Right atrium auricular region (tissue), 2 donors: ENCODE data around the gene CMC4. TPM values are rescaled to one million over a fixed set of nuclear protein-coding genes. Genes with fewer than 3 reads are reported as not detected.

Source experiments
- DNase-seq: peaks from one replicate; pipeline ENCODE4 v3.0.0-alpha.2; 2019; ENCODE audit warnings: low spot score
- H3K27ac ChIP-seq, 2 donors: fragments of 200-600 bp; sonication (generic); 1 replicate in 1 of 2; 2 replicates in 1 of 2; pipeline ENCODE4 v1.5.1; 2016 to 2019
- H3K27me3 ChIP-seq, 2 donors: fragments of 200-600 bp; sonication (generic); one replicate each; pipeline versions ENCODE4 v1.5.1 to v1.6.0; 2017 to 2019
- H3K36me3 ChIP-seq: fragments of 200-600 bp; sonication (generic); one replicate; pipeline ENCODE4 v1.5.1; 2016
- H3K4me1 ChIP-seq, 2 donors: fragments of 200-600 bp; sonication (generic); one replicate each; pipeline versions ENCODE4 v1.5.1 to v1.6.0; 2017 to 2019
- H3K4me3 ChIP-seq, 2 donors: fragments of 200-600 bp; sonication (generic); 1 replicate in 1 of 2; 2 replicates in 1 of 2; pipeline ENCODE4 v1.5.1; 2017 to 2019; ENCODE audit warnings: mild to moderate bottlenecking in 1 of 2, moderate library complexity in 1 of 2
- H3K9me3 ChIP-seq, 2 donors: fragments of 200-600 bp; sonication (generic); one replicate each; pipeline ENCODE4 v1.5.1; 2019
- total RNA-seq, 2 donors: library from RNA; depleted of rRNA; stranded (reverse); fragments of >200 nt; gene quantifications; one replicate each; pipeline ENCODE4 v1.1.0, GENCODE V29; 2016
- TF ChIP-seq, protein P1 (sequence below), 2 donors: fragments of 200-600 bp; sonication (generic); IDR thresholded peaks; one replicate each; pipeline ENCODE4 v1.5.1; 2019; ENCODE audit warnings: antibody characterized with exemption in 2 of 2

CMC4 gene
- total RNA-seq, 2 donors from 2014 or later = 39.9 to 58.3 TPM

DNA sequence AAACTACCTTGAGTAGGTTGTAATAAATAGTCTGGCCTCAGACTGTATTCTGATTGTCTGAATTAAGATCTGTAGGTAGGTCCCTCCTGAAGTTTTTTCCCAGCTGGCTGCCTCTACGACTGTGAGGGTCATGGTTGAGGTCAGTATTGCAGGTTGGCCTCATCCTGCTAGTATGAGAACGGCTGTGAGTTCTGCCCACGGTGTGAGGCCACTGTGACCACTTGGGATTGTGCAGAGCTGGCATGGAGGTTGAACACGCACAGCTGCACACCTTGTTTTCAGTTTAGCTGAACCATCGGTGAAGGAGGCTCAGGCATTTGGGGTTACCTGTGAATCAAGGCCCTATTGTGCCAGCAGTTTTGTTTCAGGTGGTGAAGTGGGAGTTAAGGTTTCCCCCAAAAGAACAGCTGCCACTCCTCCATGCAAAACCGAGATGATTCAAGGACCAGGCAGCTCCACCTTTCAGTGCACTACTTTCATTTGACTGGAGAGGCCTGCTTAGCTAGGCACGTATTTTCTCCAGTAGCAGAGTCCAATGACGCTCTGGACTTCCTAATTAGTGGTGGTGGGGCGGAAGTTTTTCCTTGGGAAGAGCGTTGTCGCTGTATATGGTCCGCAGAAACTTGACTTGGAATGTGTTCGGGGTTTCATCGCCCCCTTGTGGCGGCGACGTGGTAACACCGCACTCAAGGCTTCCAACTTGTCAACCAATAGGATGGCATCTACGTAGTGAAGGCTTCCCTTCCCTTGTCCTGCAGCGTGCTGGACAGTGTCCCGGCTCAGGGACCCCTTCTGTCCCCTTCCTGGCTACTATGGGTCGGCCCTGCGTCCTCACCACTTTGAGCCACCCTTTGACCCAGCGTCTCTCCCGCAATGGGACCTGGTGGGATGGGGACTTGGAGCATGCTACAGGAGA lies 13.8 kb downstream of the CMC4 start:
- TF ChIP-seq, protein P1, sequence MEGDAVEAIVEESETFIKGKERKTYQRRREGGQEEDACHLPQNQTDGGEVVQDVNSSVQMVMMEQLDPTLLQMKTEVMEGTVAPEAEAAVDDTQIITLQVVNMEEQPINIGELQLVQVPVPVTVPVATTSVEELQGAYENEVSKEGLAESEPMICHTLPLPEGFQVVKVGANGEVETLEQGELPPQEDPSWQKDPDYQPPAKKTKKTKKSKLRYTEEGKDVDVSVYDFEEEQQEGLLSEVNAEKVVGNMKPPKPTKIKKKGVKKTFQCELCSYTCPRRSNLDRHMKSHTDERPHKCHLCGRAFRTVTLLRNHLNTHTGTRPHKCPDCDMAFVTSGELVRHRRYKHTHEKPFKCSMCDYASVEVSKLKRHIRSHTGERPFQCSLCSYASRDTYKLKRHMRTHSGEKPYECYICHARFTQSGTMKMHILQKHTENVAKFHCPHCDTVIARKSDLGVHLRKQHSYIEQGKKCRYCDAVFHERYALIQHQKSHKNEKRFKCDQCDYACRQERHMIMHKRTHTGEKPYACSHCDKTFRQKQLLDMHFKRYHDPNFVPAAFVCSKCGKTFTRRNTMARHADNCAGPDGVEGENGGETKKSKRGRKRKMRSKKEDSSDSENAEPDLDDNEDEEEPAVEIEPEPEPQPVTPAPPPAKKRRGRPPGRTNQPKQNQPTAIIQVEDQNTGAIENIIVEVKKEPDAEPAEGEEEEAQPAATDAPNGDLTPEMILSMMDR (IDR thresholded peaks at IDR 0.05) = peak; percentile 34 to 84
- Histone ChIP-seq H3K27ac (peak overlapping the region; percentile 22 to 40), H3K4me1 (no peaks in the 10 kb centered on the region), H3K27me3 (no peaks in the 10 kb centered on the region), H3K9me3 (no peaks in the 10 kb centered on the region), H3K36me3 (no peaks in the 10 kb centered on the region), H3K4me3 (no peak overlapping the region)
- peak; percentile 80 for DNase-seq

DNA sequence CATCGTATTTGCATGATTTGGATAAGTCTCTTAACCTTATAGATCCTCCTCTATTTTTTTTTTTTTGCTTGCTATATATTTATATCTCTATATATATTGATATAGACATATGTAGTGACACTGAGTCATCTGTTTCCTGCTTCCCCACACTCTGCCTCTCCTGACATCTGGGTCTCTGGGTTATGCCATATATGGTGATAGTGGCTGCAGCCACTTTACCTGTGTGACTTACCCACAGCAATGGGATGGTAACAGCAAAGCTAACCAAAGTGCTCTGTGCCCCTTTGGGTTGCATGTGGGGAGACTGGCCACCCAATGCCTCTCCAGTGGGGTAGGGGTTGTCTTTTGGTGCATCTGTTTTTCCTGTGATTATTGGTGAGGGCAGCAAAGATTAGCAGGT lies 14.5 kb downstream of the CMC4 start:
- Histone ChIP-seq H3K4me1 (no peaks in the 10 kb centered on the region), H3K36me3 (no peaks in the 10 kb centered on the region), H3K27ac (peak overlapping the region in 1 of 2 donors; percentile 5), H3K27me3 (no peaks in the 10 kb centered on the region), H3K4me3 (no peak overlapping the region), H3K9me3 (no peaks in the 10 kb centered on the region)
- TF ChIP-seq, protein P1 (IDR thresholded peaks at IDR 0.05) = no peak
- DNase-seq = no peak

DNA sequence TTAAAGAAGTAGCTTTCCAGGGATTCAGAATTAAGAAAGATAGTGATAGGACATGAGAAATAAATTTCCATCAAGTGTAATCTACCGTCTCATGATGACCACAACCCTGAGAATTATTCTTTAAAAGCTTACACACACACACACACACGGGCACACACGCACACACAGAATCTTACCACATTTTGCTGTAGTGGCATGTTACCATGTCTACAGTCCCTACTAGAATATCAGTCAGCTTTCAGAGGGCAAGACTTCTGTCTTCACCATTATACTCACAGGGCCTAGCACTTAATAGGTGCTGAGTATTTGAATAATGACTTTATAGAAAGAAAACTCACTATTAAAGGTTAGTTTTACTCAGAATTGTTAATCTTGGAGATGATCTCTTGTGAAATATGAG lies 15.4 kb downstream of the CMC4 start:
- no peaks in the 10 kb centered on the region for H3K27me3 ChIP-seq
- no peaks in the 10 kb centered on the region for H3K4me1 ChIP-seq
- no peak for DNase-seq
- no peaks in the 10 kb centered on the region for H3K9me3 ChIP-seq
- no peak overlapping the region for H3K4me3 ChIP-seq
- TF ChIP-seq, protein P1 (IDR thresholded peaks at IDR 0.05) = no peak
- H3K27ac ChIP-seq = no peak overlapping the region
- no peaks in the 10 kb centered on the region for H3K36me3 ChIP-seq

DNA sequence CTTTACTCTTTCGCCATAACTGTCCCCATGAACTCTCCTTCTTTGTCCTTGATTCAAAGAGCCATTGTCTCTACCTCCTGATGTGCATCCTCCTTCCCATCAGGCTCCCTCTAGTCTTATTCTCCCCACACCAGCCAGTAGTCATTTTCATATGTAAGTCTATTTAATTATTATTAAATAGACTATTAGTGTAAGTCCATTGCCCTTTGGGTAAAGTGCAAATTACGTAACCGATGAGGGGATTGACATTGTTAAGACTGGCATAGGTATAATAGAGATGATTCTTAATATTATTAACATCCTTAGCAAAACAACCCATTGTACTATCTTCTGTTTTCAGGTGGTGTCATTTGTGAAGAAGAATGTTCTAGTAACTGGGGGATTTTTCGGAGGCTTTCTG lies 16.7 kb downstream of the CMC4 start:
- DNase-seq = no peak
- Histone ChIP-seq H3K9me3 (no peaks in the 10 kb centered on the region), H3K36me3 (no peaks in the 10 kb centered on the region)

DNA sequence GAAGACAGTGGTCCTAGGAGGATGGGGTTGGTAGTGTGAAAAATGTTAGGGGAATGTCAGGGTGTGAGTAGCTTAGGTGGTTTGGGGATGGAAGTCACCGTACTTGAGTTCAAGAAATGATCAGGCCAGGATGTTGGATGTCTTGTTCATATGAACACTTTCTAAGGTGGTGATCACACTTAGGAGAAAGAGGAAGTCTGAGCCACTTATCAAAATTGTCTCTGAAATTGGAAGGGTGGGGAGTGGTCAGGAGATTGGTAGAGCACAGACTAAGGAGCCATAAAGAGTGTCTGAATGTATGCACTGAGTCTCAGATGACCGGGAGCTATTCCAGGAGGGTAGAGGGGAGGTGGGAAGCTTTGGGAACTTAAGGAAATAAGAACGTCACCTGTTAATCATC lies 17.3 kb downstream of the CMC4 start:
- no peaks in the 10 kb centered on the region for H3K9me3 ChIP-seq
- H3K4me1 ChIP-seq = peaks cover 0 to 5% of the 10 kb centered on the region in 2 donors
- TF ChIP-seq, protein P1 (IDR thresholded peaks at IDR 0.05) = no peak
- DNase-seq = no peak
- no peaks in the 10 kb centered on the region for H3K27me3 ChIP-seq
- H3K4me3 ChIP-seq = no peak overlapping the region
- H3K27ac ChIP-seq = no peak overlapping the region
- H3K36me3 ChIP-seq = no peaks in the 10 kb centered on the region

More for the DNA sequence above, 16.7 kb downstream of the CMC4 start:
- H3K4me3 ChIP-seq = no peak overlapping the region
- no peaks in the 10 kb centered on the region for H3K27me3 ChIP-seq
- no peak overlapping the region for H3K27ac ChIP-seq
- TF ChIP-seq, protein P1 (IDR thresholded peaks at IDR 0.05) = no peak
- H3K4me1 ChIP-seq = no peaks in the 10 kb centered on the region
